T-helper 17 cell (primary cell): Measurements from ENCODE around the gene MRPS15. TPM values are rescaled to one million over a fixed set of nuclear protein-coding genes. Genes with fewer than 3 reads are reported as not detected.

ENCODE experiments used
- ATAC-seq: fragments of 150-1000 bp; cut with Tn5 transposase; 2 replicates; pipeline ENCODE4 v1.10.0; 2021; ENCODE audit warnings: mild to moderate bottlenecking, moderate library complexity
- DNase-seq, 3 donors: peaks; one replicate each; pipeline versions ENCODE4 v3.0.0 to v3.0.0-alpha.2; 2020 to 2021
- H3K9me3 ChIP-seq: one replicate; pipeline ENCODE4 v1.7.0; 2013; ENCODE audit warnings: low read length, mild to moderate bottlenecking; ENCODE audit not compliant: control insufficient read depth, poor library complexity, severe bottlenecking
- H3K27ac Mint-ChIP-seq: one replicate; pipeline ENCODE4 v1.8.0; 2022; ENCODE audit warnings: mild to moderate bottlenecking, moderate library complexity, mixed read lengths
- H3K27me3 Mint-ChIP-seq: one replicate; pipeline ENCODE4 v1.8.0; 2022; ENCODE audit warnings: mixed read lengths
- H3K36me3 Mint-ChIP-seq: one replicate; pipeline ENCODE4 v1.8.0; 2022; ENCODE audit warnings: low read depth, mixed read lengths
- H3K4me1 Mint-ChIP-seq: one replicate; pipeline ENCODE4 v1.8.0; 2022; ENCODE audit warnings: mild to moderate bottlenecking, mixed read lengths
- H3K4me3 Mint-ChIP-seq: one replicate; pipeline ENCODE4 v1.8.0; 2022; ENCODE audit warnings: mild to moderate bottlenecking, moderate library complexity, mixed read lengths
- total RNA-seq, 4 donors: library from RNA in 2 of 4; stranded (reverse) in 2 of 4; gene quantifications; one replicate each; pipeline ENCODE4 v1.2.3 and lab custom pipeline; 2022 to 2026

MRPS15 gene
- total RNA-seq, 2 donors from 2014 or later = 31.4 to 37.5 TPM

DNA sequence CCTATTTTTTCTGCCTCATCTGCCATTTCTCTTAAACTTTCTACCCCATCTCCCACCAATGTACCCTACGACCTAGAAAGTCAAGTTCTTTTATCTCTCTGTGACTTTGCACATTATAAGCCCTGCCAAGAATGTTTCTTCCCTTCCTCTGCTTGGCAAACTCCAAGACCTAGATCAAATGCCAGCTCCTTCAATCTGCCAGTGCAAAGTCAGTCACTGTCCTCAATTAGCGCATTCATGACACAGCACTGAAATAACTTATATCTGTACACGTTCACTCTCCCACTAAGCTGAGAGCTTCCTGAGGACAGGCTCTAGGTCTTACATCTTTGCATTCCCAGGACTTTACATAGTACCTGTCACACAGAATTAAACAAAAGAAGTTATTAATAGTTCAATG, 45.0 kb downstream of the MRPS15 start:
- DNase-seq (no peak), ATAC-seq (no peak)
- H3K27me3 Mint-ChIP-seq = no peaks in the 10 kb centered on the region
- peaks cover 18% of the 10 kb centered on the region for H3K4me1 Mint-ChIP-seq
- H3K27ac Mint-ChIP-seq = peak overlapping the region; percentile 92
- no peak overlapping the region for H3K4me3 Mint-ChIP-seq
- H3K36me3 Mint-ChIP-seq = no peaks in the 10 kb centered on the region
- H3K9me3 ChIP-seq = no peaks in the 10 kb centered on the region

DNA sequence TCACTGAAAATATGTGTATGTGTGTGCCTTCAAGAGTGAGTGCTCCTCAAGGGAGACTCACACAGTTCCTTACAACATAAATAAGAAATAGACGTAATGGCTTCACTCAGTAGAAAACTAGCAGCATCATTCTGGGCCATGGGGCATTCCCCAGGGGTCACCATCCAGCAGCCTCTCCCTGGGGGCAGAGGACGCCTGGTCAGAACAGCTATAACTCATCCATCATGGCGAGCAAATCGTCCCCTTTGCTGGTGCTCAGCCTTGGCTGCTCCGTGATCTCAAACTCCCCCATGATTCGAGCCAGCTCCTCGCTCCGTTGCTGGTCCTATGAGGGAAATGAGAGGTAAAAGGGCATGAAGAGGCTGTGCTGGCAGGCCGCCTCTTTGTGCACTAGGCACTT, 46.3 kb downstream of the MRPS15 start:
- H3K9me3 ChIP-seq = no peaks in the 10 kb centered on the region
- no peak for ATAC-seq
- Mint-ChIP-seq H3K36me3 (no peaks in the 10 kb centered on the region), H3K4me3 (no peak overlapping the region), H3K27me3 (no peaks in the 10 kb centered on the region), H3K4me1 (peaks cover 19% of the 10 kb centered on the region), H3K27ac (peak overlapping the region; percentile 53)
- DNase-seq = no peak

DNA sequence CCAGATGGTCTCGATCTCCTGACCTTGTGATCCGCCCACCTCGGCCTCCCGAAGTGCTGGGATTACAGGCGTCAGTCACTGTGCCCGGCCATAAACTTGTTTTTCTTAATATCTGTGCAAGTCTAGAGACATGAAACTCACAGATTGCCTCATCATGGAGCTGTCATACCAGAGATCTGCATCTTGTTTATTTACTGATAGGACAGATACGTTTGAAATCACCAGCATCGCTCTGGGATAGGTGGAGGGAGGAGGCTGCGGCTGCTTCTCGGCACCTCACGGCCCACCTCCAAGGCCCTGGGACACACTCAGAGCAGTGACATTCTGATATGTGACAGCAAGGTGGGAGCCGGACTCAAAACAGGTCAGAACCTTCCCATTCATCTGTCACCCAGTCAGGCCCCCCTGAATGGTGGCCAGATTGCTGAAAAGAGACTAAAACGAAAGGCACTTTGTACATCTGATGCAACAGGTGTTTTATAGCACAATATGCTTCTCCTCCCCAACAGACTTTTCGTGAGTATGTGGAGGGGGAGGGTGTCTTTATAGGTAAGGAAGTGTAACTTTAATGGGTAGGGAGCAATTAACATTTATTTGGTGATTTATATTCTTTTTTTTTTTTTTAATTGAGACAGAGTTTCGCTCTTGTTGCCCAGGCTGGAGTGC, 48.4 kb downstream of the MRPS15 start:
- peaks cover 22% of the 10 kb centered on the region for H3K4me1 Mint-ChIP-seq

DNA sequence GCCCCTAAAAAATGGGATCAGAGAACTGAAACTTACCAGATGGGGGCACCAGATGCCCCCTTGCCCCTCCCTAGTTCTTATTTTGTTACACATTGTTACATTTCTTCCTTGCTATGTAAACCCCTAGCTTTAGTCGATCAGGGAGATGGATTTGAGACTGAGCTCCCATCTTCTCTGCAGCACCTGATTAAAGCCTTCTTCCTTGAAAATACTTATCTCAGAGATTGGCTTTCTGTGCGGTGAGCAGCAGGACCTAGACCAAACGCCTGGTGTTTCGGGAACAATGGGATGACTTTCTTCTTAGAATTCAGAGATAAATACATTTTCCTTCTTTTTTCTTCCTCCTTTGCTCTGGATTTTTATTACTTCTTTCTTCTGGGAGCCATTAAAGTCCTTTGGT, 49.8 kb downstream of the MRPS15 start:
- DNase-seq (no peak), ATAC-seq (no peak)
- no peaks in the 10 kb centered on the region for H3K9me3 ChIP-seq
- Mint-ChIP-seq H3K4me3 (no peak overlapping the region), H3K4me1 (peaks cover 22% of the 10 kb centered on the region), H3K36me3 (no peaks in the 10 kb centered on the region), H3K27me3 (no peaks in the 10 kb centered on the region), H3K27ac (no peak overlapping the region)

More for the DNA sequence above, 48.4 kb downstream of the MRPS15 start:
- ATAC-seq (no peak), DNase-seq (no peak)
- Mint-ChIP-seq H3K27ac (no peak overlapping the region), H3K27me3 (no peaks in the 10 kb centered on the region), H3K4me3 (no peak overlapping the region), H3K36me3 (no peaks in the 10 kb centered on the region)
- no peaks in the 10 kb centered on the region for H3K9me3 ChIP-seq

DNA sequence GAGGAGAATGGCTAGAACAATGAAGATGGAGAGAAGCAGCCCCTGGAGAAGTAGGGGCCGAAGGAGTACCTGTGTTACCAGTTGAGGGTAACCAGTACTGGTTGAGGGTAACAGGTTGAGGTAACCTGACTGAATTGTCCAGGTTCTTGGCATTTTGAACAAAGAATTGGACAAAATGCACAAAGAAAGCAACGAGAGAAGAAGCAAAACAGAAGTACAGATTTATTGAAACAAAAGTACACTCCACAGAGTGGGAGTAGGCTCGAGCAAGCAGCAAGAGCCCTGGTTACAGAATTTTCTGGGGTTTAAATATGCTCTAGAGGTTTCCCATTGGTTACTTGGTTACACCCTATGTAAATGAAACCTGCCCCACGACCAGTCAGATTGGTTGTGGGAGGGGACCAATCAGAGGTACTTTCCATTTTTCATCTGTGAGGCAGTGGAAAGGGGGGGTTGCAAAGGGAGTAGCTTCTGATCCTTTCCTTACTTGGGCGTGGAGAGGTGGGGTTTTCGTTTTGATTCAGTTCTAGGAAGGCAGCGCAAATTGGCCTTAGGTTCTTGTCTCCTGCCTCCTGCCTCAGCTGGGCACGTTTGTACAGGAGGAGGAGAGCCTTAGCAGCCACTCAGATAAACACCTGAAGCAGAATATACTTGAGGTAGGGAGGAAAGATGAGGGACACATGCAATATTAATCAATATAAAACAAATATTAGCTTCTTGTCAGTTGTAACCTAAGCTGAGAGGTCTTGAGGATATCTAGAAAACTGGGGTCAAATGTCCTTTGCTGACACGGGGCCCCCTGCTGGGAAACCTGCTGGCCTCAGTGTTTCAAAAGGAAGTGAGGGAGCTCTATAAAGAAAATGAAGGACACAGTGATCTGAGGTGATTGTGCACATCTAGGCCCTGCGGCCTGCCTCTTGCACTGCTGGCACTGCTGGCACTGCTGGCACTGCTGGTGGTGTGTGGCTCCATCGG, 52.2 kb downstream of the MRPS15 start:
- Mint-ChIP-seq H3K4me1 (peaks cover 20% of the 10 kb centered on the region), H3K4me3 (no peak overlapping the region), H3K36me3 (peaks cover 2% of the 10 kb centered on the region), H3K27ac (no peak overlapping the region), H3K27me3 (no peaks in the 10 kb centered on the region)
- ATAC-seq (peak; percentile 88), DNase-seq (no peak)
- H3K9me3 ChIP-seq = no peaks in the 10 kb centered on the region

DNA sequence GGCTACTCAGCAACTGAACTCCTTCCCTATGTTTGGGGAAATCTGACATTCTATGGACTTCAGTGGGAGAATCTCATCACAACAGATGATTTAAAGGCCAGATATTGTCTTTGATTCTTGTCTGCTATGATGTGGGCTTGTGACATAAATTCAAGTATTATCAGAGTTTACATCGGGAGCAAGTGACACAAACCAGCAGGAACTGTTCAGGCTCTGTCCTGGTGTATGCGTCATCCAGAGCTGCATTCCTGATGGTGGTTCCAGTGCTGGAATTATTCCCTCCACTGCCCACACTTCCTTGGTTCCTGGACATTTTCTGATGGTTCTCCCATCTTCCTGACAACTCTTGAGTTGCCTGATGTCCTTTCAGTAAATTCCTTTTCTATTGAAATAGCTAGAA, 55.7 kb downstream of the MRPS15 start:
- no peak for ATAC-seq
- DNase-seq = no peak
- no peaks in the 10 kb centered on the region for H3K27me3 Mint-ChIP-seq

DNA sequence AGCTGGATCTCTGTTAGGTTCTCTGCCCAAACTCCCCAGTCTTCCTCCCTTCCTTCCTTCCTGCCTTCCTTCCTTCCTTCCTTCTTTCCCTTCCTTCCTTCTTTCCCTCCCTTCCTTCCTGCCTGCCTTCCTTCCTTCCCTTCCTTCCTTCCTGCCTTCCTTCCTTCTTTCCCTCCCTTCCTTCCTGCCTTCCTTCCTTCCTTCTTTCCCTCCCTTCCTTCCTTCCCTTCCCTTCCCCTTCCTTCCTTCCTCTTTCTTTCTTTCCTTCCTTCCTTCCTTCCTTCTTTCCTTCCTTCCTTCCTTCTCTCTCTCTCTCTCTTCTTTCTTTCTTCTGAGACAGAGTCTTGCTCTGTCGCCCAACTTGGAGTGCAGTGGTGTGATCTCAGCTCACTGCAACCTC, 57.7 kb downstream of the MRPS15 start:
- peak overlapping the region; percentile 78 for H3K27ac Mint-ChIP-seq
- H3K27me3 Mint-ChIP-seq = no peaks in the 10 kb centered on the region
- H3K36me3 Mint-ChIP-seq = peaks cover 2% of the 10 kb centered on the region

More for the DNA sequence above, 55.7 kb downstream of the MRPS15 start:
- Mint-ChIP-seq H3K4me3 (no peak overlapping the region), H3K4me1 (peaks cover 22% of the 10 kb centered on the region), H3K27ac (no peak overlapping the region), H3K36me3 (peaks cover 2% of the 10 kb centered on the region)
- no peaks in the 10 kb centered on the region for H3K9me3 ChIP-seq

More for the DNA sequence above, 57.7 kb downstream of the MRPS15 start:
- Mint-ChIP-seq H3K4me3 (no peak overlapping the region), H3K4me1 (peaks cover 21% of the 10 kb centered on the region)
- no peak for ATAC-seq
- DNase-seq = no peak
- H3K9me3 ChIP-seq = no peaks in the 10 kb centered on the region

Other genes with a start within 250 kb of the MRPS15 start
- 10 to 100 TPM; 74.5 to 76.3 TPM for gene THRAP3, start 239.9 kb downstream of the MRPS15 start, total RNA-seq
- gene SH3D21, start 158.0 kb downstream of the MRPS15 start, total RNA-seq = 1 to 10 TPM; 1.4 to 1.9 TPM
- 10 to 100 TPM in 1 of 2 donors, 1 to 10 TPM in 1; 6.2 to 10.8 TPM for gene EVA1B, start 140.7 kb downstream of the MRPS15 start, total RNA-seq
- 10 to 100 TPM; 32.9 to 49.8 TPM for gene STK40, start 78.5 kb downstream of the MRPS15 start, total RNA-seq
- gene LSM10, start 66.5 kb downstream of the MRPS15 start, total RNA-seq = 10 to 100 TPM; 26.4 to 31.1 TPM
- under 1 TPM in 1 of 2 donors, not detected in 1; 0.99 TPM for gene OSCP1, start 13.9 kb downstream of the MRPS15 start, total RNA-seq
- 10 to 100 TPM in 1 of 2 donors, 1 to 10 TPM in 1; 2.9 to 13.0 TPM for gene CSF3R, start 18.5 kb upstream of the MRPS15 start, total RNA-seq